Measurements from ENCODE around the gene CD101. TPM values are rescaled to one million over a fixed set of nuclear protein-coding genes. Genes with fewer than 3 reads are reported as not detected.

Gene CD101
- total RNA-seq, 1 experiment from 2014 or later = 1.8 TPM

- H3K27ac Mint-ChIP-seq = peak overlapping the region in 1 of 3 experiments; percentile 54; a peak in 1 of 7 replicates
- H2AK5ac ChIP-seq (ENCODE audit: insufficient read length, low read length) = no peak overlapping the region
- no peaks in the 10 kb centered on the region; the same call in 1 of the 2 replicates for H3K4me1 ChIP-seq (ENCODE audit: insufficient read depth, low read length)
- no peak overlapping the region for H3K4ac ChIP-seq (ENCODE audit: low read depth, low read length)
- no peak overlapping the region for H2AFZ ChIP-seq (ENCODE audit: low read length)
- peaks cover 16 to 46% (median 28%) of the 10 kb centered on the region in 3 experiments for H3K36me3 Mint-ChIP-seq (ENCODE audit: insufficient read depth in 1 of 3, low read depth in 3 of 3)
- H3K14ac ChIP-seq (ENCODE audit: insufficient read depth, low read length) = no peak overlapping the region
- no peaks in the 10 kb centered on the region for H4K20me1 ChIP-seq (ENCODE audit: control insufficient read depth, insufficient read depth, insufficient read length)
- no peak overlapping the region for H2BK20ac ChIP-seq (ENCODE audit: low read depth, low read length, poor library complexity, severe bottlenecking)
- no peaks in the 10 kb centered on the region for H3K27me3 ChIP-seq (ENCODE audit: insufficient read depth, low read length)
- no peak overlapping the region for H4K91ac ChIP-seq (ENCODE audit: insufficient read length, low read depth, low read length)
- no peak overlapping the region for H3K4me3 Mint-ChIP-seq
- no peaks in the 10 kb centered on the region for H3K9me3 Mint-ChIP-seq
- no peak overlapping the region for H3K18ac ChIP-seq (ENCODE audit: insufficient read length, low read depth, low read length)
- H3K9me3 ChIP-seq (ENCODE audit: control insufficient read depth, low read depth, low read length) = no peaks in the 10 kb centered on the region
- no peak for DNase-seq
- H3K79me2 ChIP-seq (ENCODE audit: insufficient read depth, low read length) = no peaks in the 10 kb centered on the region
- no CpG with 5 or more reads among the region's 5 CpGs for WGBS (ENCODE audit: extremely low coverage, insufficient read length, low lambda C conversion rate)
- no peak for TF ChIP-seq CTCF (conservative IDR thresholded peaks at IDR 0.05)
- H3K79me1 ChIP-seq (ENCODE audit: insufficient read depth, low read depth, low read length, poor library complexity, severe bottlenecking) = no peaks in the 10 kb centered on the region
- no peak overlapping the region for H3K27ac ChIP-seq (ENCODE audit: insufficient read length, low read depth, low read length)
- no peaks in the 10 kb centered on the region for H3K27me3 Mint-ChIP-seq (ENCODE audit: low read depth)
- H2BK15ac ChIP-seq (ENCODE audit: low read depth, low read length) = no peak overlapping the region
- peaks cover 14 to 27% of the 10 kb centered on the region in 2 experiments for H3K4me1 Mint-ChIP-seq
- no peak overlapping the region for H2BK120ac ChIP-seq (ENCODE audit: low read depth, low read length, poor library complexity, severe bottlenecking)
- H3T11ph ChIP-seq (ENCODE audit: low read length) = no peak overlapping the region
- H4K5ac ChIP-seq (ENCODE audit: insufficient read length, low read depth, low read length) = no peak overlapping the region
- no peak overlapping the region for H2BK5ac ChIP-seq (ENCODE audit: insufficient read length, low read length)
- H3K23ac ChIP-seq (ENCODE audit: insufficient read length, low read depth, low read length) = no peak overlapping the region
- no peak overlapping the region for H2BK12ac ChIP-seq (ENCODE audit: insufficient read length, low read depth, low read length)
- H3K9ac ChIP-seq (ENCODE audit: extremely low read depth, insufficient read length, low read length) = no peak overlapping the region
- no peak overlapping the region for H3K56ac ChIP-seq (ENCODE audit: insufficient read length, low read depth, low read length)
- no peak overlapping the region for H4K8ac ChIP-seq (replicated peaks; ENCODE audit: insufficient read length, low read depth, low read length)
- H3K23me2 ChIP-seq (ENCODE audit: insufficient read length, low read depth, low read length, poor library complexity, severe bottlenecking) = no peaks in the 10 kb centered on the region
- H3K4me2 ChIP-seq (ENCODE audit: insufficient read depth, insufficient read length, low read length) = no peak overlapping the region
Observed at GRCh38 chr1:116989835-116990234, 11.7 kb upstream of the CD101 start.

Measured in H9 (cell line).